ENCODE measurements around the gene BEAN1.

DNA sequence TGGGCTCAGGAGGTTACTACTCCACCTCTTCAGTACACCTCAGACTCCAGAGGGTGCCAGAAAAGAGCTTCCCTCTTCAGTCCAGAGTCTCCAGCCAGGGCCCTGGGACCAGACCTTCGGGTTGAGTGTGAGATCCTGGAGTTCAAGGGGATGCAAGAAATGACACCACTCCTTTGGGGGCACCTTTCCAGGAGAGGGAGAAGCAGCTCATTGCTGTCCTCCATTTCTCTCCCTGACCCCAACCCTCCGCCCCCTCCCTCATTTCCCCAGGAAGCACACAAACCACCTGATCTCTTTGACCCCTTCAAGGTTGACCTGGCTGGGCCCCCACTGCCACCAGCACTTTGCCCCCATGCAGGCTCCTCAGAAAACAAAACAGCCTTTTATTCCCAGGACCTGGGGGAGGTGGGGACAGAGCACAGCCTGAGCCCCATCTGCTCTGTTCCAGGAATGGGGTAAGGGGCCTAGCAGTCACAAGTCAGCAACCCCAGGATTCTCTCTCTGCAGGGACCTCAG, 39.2 kb upstream of the BEAN1 start:
- TF ChIP-seq, protein P1, sequence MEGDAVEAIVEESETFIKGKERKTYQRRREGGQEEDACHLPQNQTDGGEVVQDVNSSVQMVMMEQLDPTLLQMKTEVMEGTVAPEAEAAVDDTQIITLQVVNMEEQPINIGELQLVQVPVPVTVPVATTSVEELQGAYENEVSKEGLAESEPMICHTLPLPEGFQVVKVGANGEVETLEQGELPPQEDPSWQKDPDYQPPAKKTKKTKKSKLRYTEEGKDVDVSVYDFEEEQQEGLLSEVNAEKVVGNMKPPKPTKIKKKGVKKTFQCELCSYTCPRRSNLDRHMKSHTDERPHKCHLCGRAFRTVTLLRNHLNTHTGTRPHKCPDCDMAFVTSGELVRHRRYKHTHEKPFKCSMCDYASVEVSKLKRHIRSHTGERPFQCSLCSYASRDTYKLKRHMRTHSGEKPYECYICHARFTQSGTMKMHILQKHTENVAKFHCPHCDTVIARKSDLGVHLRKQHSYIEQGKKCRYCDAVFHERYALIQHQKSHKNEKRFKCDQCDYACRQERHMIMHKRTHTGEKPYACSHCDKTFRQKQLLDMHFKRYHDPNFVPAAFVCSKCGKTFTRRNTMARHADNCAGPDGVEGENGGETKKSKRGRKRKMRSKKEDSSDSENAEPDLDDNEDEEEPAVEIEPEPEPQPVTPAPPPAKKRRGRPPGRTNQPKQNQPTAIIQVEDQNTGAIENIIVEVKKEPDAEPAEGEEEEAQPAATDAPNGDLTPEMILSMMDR (conservative IDR thresholded peaks at IDR 0.05; ENCODE audit: low read depth in 2 of 2), result no peak
- TF ChIP-seq EZH2 (IDR thresholded peaks at IDR 0.05; ENCODE audit: low read depth, unreplicated experiment), result no peak
- TF ChIP-seq CREB1 (CRISPR knock-in tag; IDR thresholded peaks at IDR 0.05; ENCODE audit: low read depth), result no peak
- no peak for TF ChIP-seq POLR2AphosphoS5 (IDR thresholded peaks at IDR 0.05; ENCODE audit: low read depth)
- TF ChIP-seq, protein P2, sequence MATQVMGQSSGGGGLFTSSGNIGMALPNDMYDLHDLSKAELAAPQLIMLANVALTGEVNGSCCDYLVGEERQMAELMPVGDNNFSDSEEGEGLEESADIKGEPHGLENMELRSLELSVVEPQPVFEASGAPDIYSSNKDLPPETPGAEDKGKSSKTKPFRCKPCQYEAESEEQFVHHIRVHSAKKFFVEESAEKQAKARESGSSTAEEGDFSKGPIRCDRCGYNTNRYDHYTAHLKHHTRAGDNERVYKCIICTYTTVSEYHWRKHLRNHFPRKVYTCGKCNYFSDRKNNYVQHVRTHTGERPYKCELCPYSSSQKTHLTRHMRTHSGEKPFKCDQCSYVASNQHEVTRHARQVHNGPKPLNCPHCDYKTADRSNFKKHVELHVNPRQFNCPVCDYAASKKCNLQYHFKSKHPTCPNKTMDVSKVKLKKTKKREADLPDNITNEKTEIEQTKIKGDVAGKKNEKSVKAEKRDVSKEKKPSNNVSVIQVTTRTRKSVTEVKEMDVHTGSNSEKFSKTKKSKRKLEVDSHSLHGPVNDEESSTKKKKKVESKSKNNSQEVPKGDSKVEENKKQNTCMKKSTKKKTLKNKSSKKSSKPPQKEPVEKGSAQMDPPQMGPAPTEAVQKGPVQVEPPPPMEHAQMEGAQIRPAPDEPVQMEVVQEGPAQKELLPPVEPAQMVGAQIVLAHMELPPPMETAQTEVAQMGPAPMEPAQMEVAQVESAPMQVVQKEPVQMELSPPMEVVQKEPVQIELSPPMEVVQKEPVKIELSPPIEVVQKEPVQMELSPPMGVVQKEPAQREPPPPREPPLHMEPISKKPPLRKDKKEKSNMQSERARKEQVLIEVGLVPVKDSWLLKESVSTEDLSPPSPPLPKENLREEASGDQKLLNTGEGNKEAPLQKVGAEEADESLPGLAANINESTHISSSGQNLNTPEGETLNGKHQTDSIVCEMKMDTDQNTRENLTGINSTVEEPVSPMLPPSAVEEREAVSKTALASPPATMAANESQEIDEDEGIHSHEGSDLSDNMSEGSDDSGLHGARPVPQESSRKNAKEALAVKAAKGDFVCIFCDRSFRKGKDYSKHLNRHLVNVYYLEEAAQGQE (IDR thresholded peaks at IDR 0.05; ENCODE audit: unreplicated experiment), result no peak
- no peak for TF ChIP-seq EZH2phosphoT487 (IDR thresholded peaks at IDR 0.05; ENCODE audit: unreplicated experiment)
- TF ChIP-seq STAT1 (IDR thresholded peaks at IDR 0.05; ENCODE audit: unreplicated experiment), result no peak
- TF ChIP-seq ZNF331 (CRISPR knock-in tag; IDR thresholded peaks at IDR 0.05; ENCODE audit: low read depth), result no peak

Data from GM23338 (cell line).